GM19023 (cell line): ENCODE results near the gene LDLRAD4.
"Not testable (repeated sequence)": the region's sequence is repeated elsewhere in the genome, so short reads cannot be mapped to it uniquely, and the experiment has no call there.

ENCODE experiments used
- ATAC-seq: cut with Tn5 transposase; IDR thresholded peaks from one replicate; pipeline ENCODE4 v1.9.1; 2021; ENCODE audit warnings: mild to moderate bottlenecking, moderate library complexity; ENCODE audit not compliant: unreplicated experiment

LDLRAD4 gene

GRCh38 chr18:13688191-13689136 is 469.9 kb downstream of the LDLRAD4 start:
- no peak for ATAC-seq

DNA sequence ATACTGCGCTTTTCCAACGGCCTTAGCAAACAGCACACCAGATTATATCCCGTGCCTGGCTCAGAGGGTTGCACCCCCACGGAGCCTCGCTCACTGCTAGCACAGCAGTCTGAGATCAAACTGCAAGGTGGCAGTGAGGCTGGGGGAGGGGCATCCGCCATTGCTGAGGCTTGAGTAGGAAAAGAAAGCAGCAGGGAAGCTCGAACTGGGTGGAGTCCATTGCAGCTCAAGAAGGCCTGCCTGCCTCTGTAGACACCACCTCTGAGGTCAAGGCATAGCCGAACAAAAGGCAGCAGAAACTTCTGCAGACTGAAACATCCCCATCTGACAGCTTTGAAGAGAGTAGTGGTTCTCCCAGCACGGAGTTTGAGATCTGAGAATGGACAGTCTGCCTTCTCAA is 471.5 kb downstream of the LDLRAD4 start:
- not testable (repeated sequence) for ATAC-seq

- ATAC-seq: not testable (repeated sequence)
Measured at GRCh38 chr18:13695337-13695736, 476.8 kb downstream of the LDLRAD4 start.

GRCh38 chr18:13696961-13697360 is 478.4 kb downstream of the LDLRAD4 start:
- no peak for ATAC-seq

DNA sequence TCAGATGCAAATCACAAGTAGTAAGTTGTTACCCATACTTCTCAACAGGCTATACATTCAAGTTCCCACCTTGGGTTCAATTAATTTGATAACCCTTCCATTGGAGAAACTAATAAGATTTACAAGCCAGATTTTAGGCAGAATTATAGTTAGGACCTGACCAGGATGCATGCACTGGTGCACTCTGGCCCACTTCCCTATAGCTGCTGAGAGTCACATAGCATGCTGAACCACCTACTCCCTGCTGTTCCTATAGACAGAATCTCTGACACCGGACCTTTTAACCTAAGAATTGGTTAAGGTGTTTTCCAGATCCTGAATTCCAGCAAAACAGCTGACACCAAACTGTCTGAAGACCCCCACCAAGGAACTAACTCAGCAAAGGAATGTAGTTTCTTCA is 481.6 kb downstream of the LDLRAD4 start:
- no peak for ATAC-seq
